Activated T-cell treated with anti-CD3 and anti-CD28 coated beads, Interleukin-2, amount 50 U/mL, for 24 hours (primary cell): ENCODE data around the gene TCF20.

Experiments
- DNase-seq: peaks from one replicate; pipeline ENCODE4 v3.0.0-alpha.2; 2020
- H3K27ac Mint-ChIP-seq: 2 replicates; pipeline ENCODE4 v1.8.0; 2020; ENCODE audit warnings: mild to moderate bottlenecking, mixed read lengths
- H3K27me3 Mint-ChIP-seq: 2 replicates; pipeline ENCODE4 v1.8.0; 2020; ENCODE audit warnings: mixed read lengths
- H3K36me3 Mint-ChIP-seq: 2 replicates; pipeline ENCODE4 v1.8.0; 2020; ENCODE audit warnings: low read depth, mixed read lengths
- H3K4me1 Mint-ChIP-seq: 2 replicates; pipeline ENCODE4 v1.8.0; 2020; ENCODE audit warnings: low read depth, mixed read lengths
- H3K4me3 Mint-ChIP-seq: 2 replicates; pipeline ENCODE4 v1.8.0; 2020; ENCODE audit warnings: mild to moderate bottlenecking, moderate library complexity, mixed read lengths
- H3K9me3 Mint-ChIP-seq: 2 replicates; pipeline ENCODE4 v1.8.0; 2020; ENCODE audit warnings: mixed read lengths

TCF20 gene

DNA sequence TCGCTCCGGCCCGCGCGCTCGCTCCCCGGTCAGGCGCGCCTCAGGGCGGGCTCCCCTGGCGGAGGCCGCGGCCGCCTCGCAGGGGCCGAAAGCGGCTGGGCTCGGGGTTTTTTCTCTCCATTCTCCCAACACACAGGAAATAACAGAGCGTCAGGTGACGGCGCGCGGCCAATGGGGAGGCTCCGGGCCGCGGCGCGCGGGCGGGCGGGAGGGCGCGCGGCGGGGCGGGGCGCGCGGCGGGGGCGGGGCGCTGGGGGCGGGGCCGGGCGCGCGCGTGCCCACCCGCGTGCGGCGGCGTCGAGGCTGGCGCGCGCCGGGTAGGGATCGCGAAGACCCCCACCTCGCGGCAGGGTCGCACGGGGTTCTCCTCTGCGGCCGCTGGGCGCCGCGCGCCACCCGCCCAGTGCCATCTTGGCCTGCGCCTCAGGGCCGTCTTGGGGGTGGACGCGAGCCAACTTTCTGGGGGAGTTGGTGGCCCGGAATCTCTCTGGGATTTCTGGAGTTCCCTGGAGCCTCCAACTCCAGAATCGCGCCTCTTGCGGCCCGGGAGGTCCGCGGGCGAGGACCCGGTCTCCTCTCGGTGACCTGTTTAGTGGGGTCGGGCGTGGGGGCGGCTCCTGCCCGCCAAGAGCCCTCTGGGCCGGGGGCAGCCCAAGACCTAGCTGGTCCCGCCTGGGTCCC, at the start of gene TCF20:
TSS of gene TCF20 (minus strand) at position 144 of the 681 bp plus-strand sequence. CDS start 55,348 bp downstream, outside the sequence.
- H3K4me1 Mint-ChIP-seq: peaks cover 37% of the 10 kb centered on the region
- no peaks in the 10 kb centered on the region for H3K9me3 Mint-ChIP-seq
- peak; percentile 82 for DNase-seq
- peak within 1 kb of the TSS; percentile 91 for H3K4me3 Mint-ChIP-seq
- H3K27ac Mint-ChIP-seq: peak within 1 kb of the TSS; percentile 90
- no peaks in the 10 kb centered on the region for H3K27me3 Mint-ChIP-seq
- H3K36me3 Mint-ChIP-seq: peaks cover 42% of the 10 kb centered on the region

DNA sequence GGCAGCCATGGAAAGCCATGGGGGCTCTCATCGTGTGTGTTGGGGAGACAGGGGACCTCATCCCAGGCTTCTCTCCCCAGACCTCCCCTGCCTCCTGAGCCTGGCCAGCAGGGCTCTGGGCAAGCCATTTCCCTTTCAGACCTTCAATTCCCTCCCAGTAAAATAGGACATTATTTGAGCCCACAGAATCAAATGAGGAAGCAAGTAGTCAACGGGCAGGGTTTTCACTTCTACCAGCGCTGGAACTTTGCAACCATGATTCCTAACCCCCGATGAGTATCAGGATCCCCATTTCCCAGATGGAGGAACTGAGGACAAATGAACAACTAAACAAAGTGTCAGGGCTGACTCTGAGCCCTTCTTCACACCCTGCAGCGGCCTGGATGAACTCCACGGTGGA, 48.9 kb upstream of the TCF20 start:
- Mint-ChIP-seq H3K27me3 (no peaks in the 10 kb centered on the region), H3K4me3 (no peak overlapping the region), H3K27ac (no peak overlapping the region)

DNA sequence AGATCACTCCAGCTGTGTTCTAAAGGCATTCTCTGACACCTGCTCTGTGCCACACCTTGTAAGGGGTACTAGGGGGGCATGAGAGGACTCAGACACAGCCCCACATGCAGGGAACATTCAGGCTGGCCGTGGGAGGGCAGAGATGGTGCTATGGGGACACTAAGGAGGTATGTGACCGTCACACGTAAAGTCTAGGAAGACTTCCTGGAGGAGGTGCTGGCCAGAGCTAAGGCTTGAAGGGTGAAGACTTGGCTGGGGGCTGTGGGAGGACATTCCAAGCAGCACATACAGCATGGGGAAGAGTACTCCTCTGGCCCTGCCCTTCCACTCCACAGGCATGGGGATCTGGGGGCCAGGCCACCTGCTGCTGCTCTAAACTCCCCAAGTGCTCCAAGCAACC, 48.5 kb upstream of the TCF20 start:
- Mint-ChIP-seq H3K4me1 (peaks cover 25% of the 10 kb centered on the region), H3K27ac (no peak overlapping the region)

More for the DNA sequence above, 48.9 kb upstream of the TCF20 start:
- H3K9me3 Mint-ChIP-seq: no peaks in the 10 kb centered on the region
- DNase-seq: no peak
- peaks cover 23% of the 10 kb centered on the region for H3K4me1 Mint-ChIP-seq
- H3K36me3 Mint-ChIP-seq: no peaks in the 10 kb centered on the region

DNA sequence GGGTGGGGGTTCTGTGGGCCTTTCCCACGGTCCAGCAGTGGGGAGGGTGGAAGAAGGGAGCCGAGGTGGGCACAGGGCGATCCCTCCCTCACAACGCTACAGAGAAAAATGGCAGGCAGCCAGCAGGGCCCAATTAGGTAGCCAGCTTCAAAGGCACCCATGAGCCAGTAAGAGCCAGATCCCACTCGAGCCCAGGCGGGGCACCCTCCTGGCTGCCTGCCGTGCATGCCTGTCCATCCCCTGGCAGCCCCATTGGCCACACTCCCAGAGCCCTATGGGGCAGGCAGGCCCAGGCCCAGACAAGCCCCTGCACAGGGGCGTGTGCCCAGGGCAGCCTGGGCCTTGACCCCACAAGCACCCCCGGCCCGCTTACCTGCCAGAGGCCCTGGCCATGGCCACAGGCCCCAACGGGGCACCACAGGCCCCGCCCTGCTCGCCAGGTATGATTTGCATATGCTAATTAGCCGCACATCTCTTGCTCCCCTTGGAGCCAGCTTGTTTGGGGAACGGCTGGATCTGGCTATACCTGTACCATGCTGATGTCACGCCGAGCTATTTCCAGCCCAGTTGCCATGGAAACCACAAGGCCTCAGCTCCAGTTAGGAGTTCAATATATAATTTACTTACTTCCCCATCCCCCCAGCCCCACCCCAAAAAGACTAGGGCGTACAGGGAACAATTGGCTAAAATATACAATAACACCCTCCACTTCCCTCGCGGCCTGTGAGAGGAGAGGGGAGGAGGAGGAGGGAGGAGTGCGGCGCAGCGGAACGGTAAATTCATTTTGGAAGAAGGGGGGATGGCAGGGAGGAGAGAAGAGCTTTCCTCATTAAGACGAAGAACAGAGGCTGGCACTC, 47.5 kb upstream of the TCF20 start:
- Mint-ChIP-seq H3K27me3 (no peaks in the 10 kb centered on the region), H3K4me3 (no peak overlapping the region), H3K4me1 (peaks cover 34% of the 10 kb centered on the region), H3K27ac (no peak overlapping the region), H3K9me3 (no peaks in the 10 kb centered on the region), H3K36me3 (no peaks in the 10 kb centered on the region)
- DNase-seq: no peak

More for the DNA sequence above, 48.5 kb upstream of the TCF20 start:
- H3K4me3 Mint-ChIP-seq: no peak overlapping the region
- no peaks in the 10 kb centered on the region for H3K27me3 Mint-ChIP-seq
- no peaks in the 10 kb centered on the region for H3K9me3 Mint-ChIP-seq
- no peaks in the 10 kb centered on the region for H3K36me3 Mint-ChIP-seq
- no peak for DNase-seq

DNA sequence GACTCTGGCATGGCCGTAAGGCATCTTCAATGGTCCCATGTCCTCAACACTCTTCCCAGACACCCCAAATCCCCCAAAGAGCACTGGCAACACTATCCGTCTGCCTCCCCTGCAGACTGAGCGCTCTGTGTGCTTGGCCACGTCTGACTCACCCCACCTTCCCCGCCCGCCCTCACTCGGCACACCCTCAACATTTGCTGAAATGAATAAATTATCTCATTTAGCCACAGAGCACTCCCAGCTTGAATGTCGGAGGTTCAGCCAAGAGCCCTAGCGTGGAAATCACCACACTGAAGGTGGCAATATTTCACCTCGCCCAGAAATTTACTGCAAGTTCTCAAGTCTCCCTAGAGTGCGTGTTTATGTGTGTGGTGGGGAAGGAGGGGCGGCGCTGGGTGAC, 46.6 kb upstream of the TCF20 start:
- Mint-ChIP-seq H3K27ac (no peak overlapping the region), H3K9me3 (no peaks in the 10 kb centered on the region), H3K27me3 (no peaks in the 10 kb centered on the region), H3K4me3 (no peak overlapping the region), H3K36me3 (no peaks in the 10 kb centered on the region), H3K4me1 (peaks cover 38% of the 10 kb centered on the region)
- peak; percentile 67 for DNase-seq

DNA sequence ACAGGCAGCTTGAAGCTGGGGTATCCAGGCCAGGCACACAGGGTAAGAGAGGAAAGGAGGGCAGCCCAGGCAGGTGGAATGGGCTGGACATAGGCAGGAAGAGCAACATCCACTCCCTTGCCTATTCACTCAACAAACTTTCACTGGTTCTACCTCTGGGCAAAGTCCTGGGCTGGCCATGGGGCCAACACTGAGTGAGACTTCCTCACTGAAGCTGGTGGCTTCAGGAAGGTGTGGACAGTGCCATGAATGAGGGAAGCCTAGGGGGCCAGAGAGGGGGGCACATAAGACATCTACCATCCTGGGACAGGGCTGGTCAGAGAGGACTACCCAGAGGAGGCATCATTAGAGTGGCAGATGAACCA, 44.9 kb upstream of the TCF20 start:
- no peaks in the 10 kb centered on the region for H3K9me3 Mint-ChIP-seq
- no peak overlapping the region for H3K4me3 Mint-ChIP-seq
- peaks cover 44% of the 10 kb centered on the region for H3K4me1 Mint-ChIP-seq
- H3K36me3 Mint-ChIP-seq: no peaks in the 10 kb centered on the region
- H3K27ac Mint-ChIP-seq: no peak overlapping the region
- no peak for DNase-seq
- no peaks in the 10 kb centered on the region for H3K27me3 Mint-ChIP-seq

DNA sequence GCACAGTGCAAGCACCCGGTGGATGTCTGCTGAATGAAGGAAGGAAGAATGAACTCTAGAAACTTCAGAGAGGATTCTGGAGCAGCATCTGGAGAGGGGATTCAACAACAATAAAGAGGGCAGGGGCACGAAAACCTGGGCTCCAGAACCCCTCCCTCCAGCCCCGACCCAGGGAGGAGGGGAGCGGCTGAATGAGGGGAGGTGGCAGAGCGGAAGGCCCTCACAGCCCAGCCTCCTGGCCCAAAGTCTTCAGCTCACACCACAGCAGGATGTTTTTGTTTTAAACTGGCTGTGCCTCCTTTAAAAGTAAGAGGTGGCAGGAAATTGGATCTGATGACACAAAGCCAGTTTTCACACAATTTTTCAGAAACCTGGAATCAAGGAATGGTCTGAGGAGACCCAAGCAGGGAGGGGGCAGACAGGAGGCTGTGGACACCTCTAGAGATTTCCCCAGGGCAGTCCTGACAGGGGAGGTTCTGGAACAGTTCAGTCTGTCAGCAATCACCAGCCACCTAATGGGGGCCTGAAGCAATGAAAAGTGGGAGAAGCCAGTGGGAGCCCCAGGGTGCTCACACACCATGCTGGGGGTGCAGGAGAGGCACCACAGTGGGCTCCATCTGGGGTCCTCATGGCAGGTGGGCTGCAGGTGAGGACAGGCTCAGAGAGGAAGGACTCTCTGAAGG, 44.4 kb upstream of the TCF20 start:
- peaks cover 47% of the 10 kb centered on the region for H3K4me1 Mint-ChIP-seq
- no peak overlapping the region for H3K4me3 Mint-ChIP-seq
- no peaks in the 10 kb centered on the region for H3K27me3 Mint-ChIP-seq
- no peaks in the 10 kb centered on the region for H3K9me3 Mint-ChIP-seq
- no peaks in the 10 kb centered on the region for H3K36me3 Mint-ChIP-seq
- DNase-seq: no peak
- H3K27ac Mint-ChIP-seq: no peak overlapping the region

DNA sequence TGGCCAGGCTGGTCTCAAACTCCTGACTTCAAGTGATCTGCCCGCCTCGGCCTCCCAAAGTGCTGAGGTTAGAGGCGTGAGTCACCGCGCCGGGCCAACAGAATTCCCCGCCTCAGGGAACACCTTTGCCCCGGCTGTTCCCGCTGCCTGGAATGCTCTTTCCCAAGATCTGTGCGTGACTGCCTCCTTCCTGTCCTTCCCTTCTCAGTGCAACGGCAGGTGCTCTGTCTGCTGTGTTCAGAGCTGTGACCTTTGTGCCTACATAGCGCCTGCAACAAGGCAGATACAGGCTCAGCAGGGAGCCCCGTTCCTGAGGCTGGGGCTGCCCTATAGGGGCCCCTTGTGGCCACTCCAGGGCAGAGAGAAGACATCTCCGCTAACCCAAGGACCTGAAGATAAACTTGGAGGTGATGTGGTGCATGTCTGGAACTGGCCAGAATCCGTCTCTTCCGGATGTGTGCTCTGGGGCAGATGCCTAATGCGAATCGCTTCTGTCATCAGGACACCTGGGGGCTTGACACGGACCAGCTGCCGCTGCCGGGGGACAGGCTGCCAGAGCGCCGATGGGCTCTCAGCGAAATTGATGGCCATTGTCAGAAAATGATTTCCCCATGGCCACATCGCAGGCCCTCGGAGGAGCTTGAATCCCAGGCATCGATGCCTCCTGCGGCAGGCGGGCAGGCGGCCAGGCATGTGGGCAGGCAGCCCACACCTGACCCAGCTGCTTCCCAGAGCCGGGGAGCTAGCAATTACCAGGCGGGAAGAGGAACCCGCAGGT, 43.5 kb upstream of the TCF20 start:
- H3K9me3 Mint-ChIP-seq: no peaks in the 10 kb centered on the region
- no peak overlapping the region for H3K4me3 Mint-ChIP-seq
- no peak overlapping the region for H3K27ac Mint-ChIP-seq
- H3K27me3 Mint-ChIP-seq: no peaks in the 10 kb centered on the region
- DNase-seq: no peak
- no peaks in the 10 kb centered on the region for H3K36me3 Mint-ChIP-seq
- peaks cover 54% of the 10 kb centered on the region for H3K4me1 Mint-ChIP-seq

DNA sequence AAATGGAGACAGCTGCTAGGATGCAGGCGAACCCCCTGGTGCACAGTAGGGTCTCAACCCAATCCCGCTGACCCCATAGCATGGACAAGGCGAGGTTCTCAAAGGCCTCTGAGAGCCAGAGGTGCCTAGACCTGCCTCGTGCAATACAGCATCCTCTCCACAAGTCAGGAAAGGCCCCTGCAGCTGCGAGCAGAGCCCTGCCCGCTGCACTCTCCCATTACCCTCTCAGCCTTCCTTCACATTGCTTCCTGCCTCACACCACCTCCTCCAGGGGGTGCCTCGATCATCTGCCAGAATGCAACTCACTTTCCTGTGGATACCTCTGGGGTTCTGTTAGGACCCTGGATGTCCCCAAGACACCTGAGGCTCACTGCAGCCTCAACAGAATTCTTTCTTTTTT, 42.8 kb upstream of the TCF20 start:
- no peaks in the 10 kb centered on the region for H3K9me3 Mint-ChIP-seq
- no peak overlapping the region for H3K4me3 Mint-ChIP-seq
- H3K4me1 Mint-ChIP-seq: peaks cover 61% of the 10 kb centered on the region
- H3K27me3 Mint-ChIP-seq: no peaks in the 10 kb centered on the region
- H3K27ac Mint-ChIP-seq: no peak overlapping the region
- no peak for DNase-seq
- H3K36me3 Mint-ChIP-seq: no peaks in the 10 kb centered on the region

DNA sequence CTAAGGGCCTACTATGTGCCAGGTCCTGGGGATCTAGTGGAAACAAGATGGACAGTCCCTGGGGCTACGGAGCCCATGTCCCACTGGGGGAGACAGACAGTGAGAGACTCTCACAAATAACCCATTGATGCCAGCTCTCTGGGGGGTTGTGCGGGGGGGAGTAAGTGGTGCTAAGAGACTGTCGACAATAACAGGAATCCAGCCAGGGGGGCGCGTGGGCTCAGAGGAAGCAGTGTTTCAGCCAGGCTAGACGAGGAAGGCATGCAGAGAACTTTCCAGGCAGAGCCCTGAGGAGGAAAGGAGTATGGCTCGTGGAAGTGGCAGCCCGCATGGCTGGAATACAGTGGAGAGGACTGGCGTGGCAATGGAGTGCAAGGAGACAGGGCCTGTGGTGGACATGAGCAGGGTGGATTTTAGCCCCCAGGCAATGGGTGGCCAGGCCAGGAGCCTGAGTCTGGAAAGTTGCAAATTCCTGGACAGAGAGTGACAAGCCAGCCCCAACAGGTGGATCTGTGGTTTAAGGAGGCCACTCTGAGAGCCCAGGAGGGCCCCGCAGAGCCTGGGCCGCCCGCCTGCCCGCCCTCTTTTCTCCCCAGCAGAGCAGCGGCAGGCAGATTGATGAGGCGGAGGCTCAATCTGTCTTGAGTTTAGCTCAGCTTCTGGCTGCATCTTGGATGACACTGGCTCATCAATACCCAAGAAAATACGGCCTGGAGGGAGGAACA, 40.0 kb upstream of the TCF20 start:
- no peak overlapping the region for H3K27ac Mint-ChIP-seq
- no peak overlapping the region for H3K4me3 Mint-ChIP-seq
- H3K9me3 Mint-ChIP-seq: no peaks in the 10 kb centered on the region
- peaks cover 59% of the 10 kb centered on the region for H3K4me1 Mint-ChIP-seq
- no peaks in the 10 kb centered on the region for H3K27me3 Mint-ChIP-seq
- no peak for DNase-seq
- H3K36me3 Mint-ChIP-seq: no peaks in the 10 kb centered on the region

DNA sequence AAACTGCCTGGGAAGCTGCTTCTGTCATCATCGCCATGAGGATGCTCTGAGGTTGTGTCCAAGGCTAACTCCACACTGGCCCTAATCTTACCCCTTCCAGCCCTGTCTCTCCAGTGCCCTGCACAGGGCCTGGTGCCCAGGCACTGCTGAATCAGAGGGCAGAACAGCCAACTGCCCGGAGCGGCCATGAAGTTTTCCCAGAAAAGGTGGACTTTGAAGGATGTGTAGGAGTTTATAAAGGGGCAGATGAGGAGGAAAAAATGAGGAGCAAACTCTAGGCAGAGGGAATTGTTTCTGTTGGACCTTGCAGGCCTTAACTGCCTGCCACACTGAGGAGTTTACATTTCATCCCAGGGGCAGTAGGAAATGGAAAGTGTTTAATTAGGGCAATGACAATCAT, 39.4 kb upstream of the TCF20 start:
- Mint-ChIP-seq H3K36me3 (no peaks in the 10 kb centered on the region), H3K27ac (no peak overlapping the region), H3K4me1 (peaks cover 59% of the 10 kb centered on the region), H3K4me3 (no peak overlapping the region), H3K27me3 (no peaks in the 10 kb centered on the region), H3K9me3 (no peaks in the 10 kb centered on the region)
- DNase-seq: no peak

DNA sequence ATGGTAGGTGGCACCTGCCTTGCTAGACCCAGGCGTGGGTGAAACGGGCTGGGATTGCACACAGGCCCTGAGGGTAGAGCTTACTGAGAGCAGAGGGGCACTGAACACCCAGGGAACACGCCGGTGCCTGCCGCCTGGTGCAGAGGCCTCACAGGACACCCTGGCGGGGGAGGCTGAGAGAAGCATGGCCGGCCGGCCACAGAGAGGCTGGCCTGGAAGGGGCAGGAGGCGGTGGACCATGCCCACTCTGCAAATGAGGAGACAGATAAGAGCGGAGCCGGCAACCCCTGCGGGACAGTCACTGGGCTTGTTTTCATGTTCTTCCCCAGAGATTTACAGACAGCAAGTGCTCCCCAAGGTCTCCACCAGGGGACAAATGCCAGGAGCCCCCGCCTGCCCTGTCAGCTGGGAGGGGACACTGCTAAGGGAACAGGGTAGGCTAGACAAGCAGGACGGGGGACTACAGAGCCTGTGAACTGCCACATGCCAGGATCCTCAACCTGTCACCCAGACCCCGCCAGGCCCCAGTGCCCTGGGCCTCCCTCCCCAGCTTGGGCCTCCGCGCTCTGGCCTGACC, 38.5 kb upstream of the TCF20 start:
- Mint-ChIP-seq H3K4me1 (peaks cover 59% of the 10 kb centered on the region), H3K27me3 (no peaks in the 10 kb centered on the region), H3K27ac (no peak overlapping the region), H3K36me3 (no peaks in the 10 kb centered on the region), H3K9me3 (no peaks in the 10 kb centered on the region), H3K4me3 (no peak overlapping the region)
- no peak for DNase-seq

DNA sequence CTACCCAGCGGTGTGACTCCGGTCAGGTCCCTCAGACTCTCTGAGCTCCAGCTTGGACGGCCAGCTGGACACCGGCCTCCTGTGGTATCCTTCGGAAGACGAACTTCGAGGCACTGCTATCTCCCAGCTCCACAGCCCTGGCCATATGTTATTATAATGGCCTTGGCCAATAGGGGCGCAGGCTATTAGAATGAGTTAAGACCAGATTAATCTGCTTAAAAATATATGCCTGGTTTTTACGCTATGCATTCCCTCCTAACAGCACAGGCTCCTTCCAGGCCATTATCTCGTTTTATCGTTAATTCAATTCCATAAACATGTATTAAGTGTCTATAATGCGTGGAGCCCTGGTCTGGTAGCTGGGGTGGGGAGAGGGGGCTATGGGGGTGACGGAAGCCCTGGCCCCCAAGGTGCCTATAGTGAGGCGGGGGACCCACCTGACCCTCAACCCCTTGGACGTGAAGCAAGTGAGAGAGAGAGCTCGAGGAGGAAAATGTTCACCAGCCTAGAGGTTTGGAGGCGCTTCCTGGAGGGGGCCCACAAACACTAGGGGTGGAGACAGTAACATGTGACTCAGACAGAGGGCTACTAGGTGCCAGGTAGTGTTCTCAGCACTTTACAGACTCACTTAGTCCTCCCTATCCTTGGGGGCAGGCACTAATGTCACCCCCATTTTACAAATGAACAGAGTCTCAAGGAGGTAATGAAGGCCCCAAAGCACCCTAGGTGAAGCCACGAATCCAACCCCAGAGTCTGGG, 37.5 kb upstream of the TCF20 start:
- Mint-ChIP-seq H3K36me3 (no peaks in the 10 kb centered on the region), H3K4me3 (no peak overlapping the region), H3K9me3 (no peaks in the 10 kb centered on the region), H3K27me3 (no peaks in the 10 kb centered on the region), H3K4me1 (peaks cover 59% of the 10 kb centered on the region), H3K27ac (no peak overlapping the region)
- DNase-seq: no peak
